Stimulated activated CD4-positive, alpha-beta T cell treated with anti-CD3 and anti-CD28 coated beads, Interleukin-4, amount 100 ng/mL, for 1 hour (primary cell): ENCODE measurements around the gene DBI.
"Not testable (repeated sequence)": the region's sequence is repeated elsewhere in the genome, so short reads cannot be mapped to it uniquely, and the experiment has no call there.

ENCODE experiments used
- DNase-seq: peaks from one replicate; pipeline ENCODE4 v3.0.0-alpha.2; 2020

Gene DBI

GRCh38 chr2:119366161-119366648 lies 572 bp upstream of the DBI start:
- no peak for DNase-seq

GRCh38 chr2:119367472-119368099 lies 809 bp downstream of the DBI start:
- peak; percentile 39 for DNase-seq

GRCh38 chr2:119369845-119370244 lies 3.1 kb downstream of the DBI start:
- DNase-seq: no peak

GRCh38 chr2:119371111-119371510 lies 4.3 kb downstream of the DBI start:
- no peak for DNase-seq

GRCh38 chr2:119372778-119373568 lies 6.2 kb downstream of the DBI start:
- DNase-seq: no peak

- DNase-seq: not testable (repeated sequence)
Observed at GRCh38 chr2:119373907-119374745, 7.3 kb downstream of the DBI start.

- DNase-seq: not testable (repeated sequence)
Observed at GRCh38 chr2:119376406-119376805, 9.6 kb downstream of the DBI start.

GRCh38 chr2:119376810-119377209 lies 10.0 kb downstream of the DBI start:
- no peak for DNase-seq

- DNase-seq: no peak
Observed at GRCh38 chr2:119377294-119377992, 10.7 kb downstream of the DBI start.

GRCh38 chr2:119377993-119378345 lies 11.2 kb downstream of the DBI start:
- no peak for DNase-seq

GRCh38 chr2:119378566-119378965 lies 11.8 kb downstream of the DBI start:
- DNase-seq: no peak

GRCh38 chr2:119383410-119384140 lies 16.8 kb downstream of the DBI start:
- DNase-seq: no peak

GRCh38 chr2:119384971-119385370 lies 18.2 kb downstream of the DBI start:
- DNase-seq: no peak

GRCh38 chr2:119385466-119385865 lies 18.7 kb downstream of the DBI start:
- no peak for DNase-seq

- DNase-seq: peak; percentile 38
Observed at GRCh38 chr2:119387381-119388129, 20.8 kb downstream of the DBI start.

- no peak for DNase-seq
Observed at GRCh38 chr2:119389615-119390306, 23.0 kb downstream of the DBI start.

- DNase-seq: no peak
Observed at GRCh38 chr2:119393971-119394748, 27.4 kb downstream of the DBI start.

- no peak for DNase-seq
Observed at GRCh38 chr2:119397196-119397595, 30.4 kb downstream of the DBI start.

GRCh38 chr2:119402106-119402505 lies 35.3 kb downstream of the DBI start:
- no peak for DNase-seq
